Neural cell (in vitro differentiated cells): Measurements from ENCODE around the gene PCSK7. TPM values are rescaled to one million over a fixed set of nuclear protein-coding genes. Genes with fewer than 3 reads are reported as not detected.

ENCODE experiments used
- H2AFZ ChIP-seq: fragments of 200-600, 300-800 bp; sonication (generic), shearing (Covaris generic); 2 replicates; pipeline ENCODE4 v1.6.0; 2014; ENCODE audit warnings: low read depth, mild to moderate bottlenecking, antibody characterized with exemption, low read length, moderate library complexity
- H3F3A ChIP-seq: fragments of 200-600 bp; shearing (Covaris generic); 2 replicates; pipeline ENCODE4 v1.6.1; 2016; ENCODE audit warnings: mild to moderate bottlenecking, moderate library complexity, mixed read lengths, antibody characterized with exemption, low read length; ENCODE audit not compliant: insufficient read depth, poor library complexity, severe bottlenecking
- H3K27ac ChIP-seq: fragments of 200-600, 300-800 bp; sonication (generic), shearing (Covaris generic); 2 replicates; pipeline ENCODE4 v1.5.1; 2014; ENCODE audit warnings: mild to moderate bottlenecking, low read length, moderate library complexity
- H3K27me3 ChIP-seq: fragments of 300-800, 200-600 bp; sonication (generic), shearing (Covaris generic); 2 replicates; pipeline ENCODE4 v1.6.0; 2014; ENCODE audit warnings: mild to moderate bottlenecking, low read depth, low read length, moderate library complexity; ENCODE audit not compliant: insufficient read depth
- H3K36me3 ChIP-seq: fragments of 300-800, 200-600 bp; sonication (generic), shearing (Covaris generic); 2 replicates; pipeline ENCODE4 v1.5.1; 2014; ENCODE audit warnings: mild to moderate bottlenecking, antibody characterized with exemption, low read length, moderate library complexity; ENCODE audit not compliant: insufficient read depth
- H3K4me2 ChIP-seq: fragments of 300-800, 200-600 bp; sonication (generic), shearing (Covaris generic); 2 replicates; pipeline ENCODE4 v1.6.0; 2014; ENCODE audit warnings: mild to moderate bottlenecking, low read length
- H3K4me3 ChIP-seq: fragments of 300-800, 200-600 bp; sonication (generic), shearing (Covaris generic); 2 replicates; pipeline ENCODE4 v1.5.1; 2014; ENCODE audit warnings: mild to moderate bottlenecking, low read length, moderate library complexity
- H3K79me2 ChIP-seq: fragments of 200-600 bp; shearing (Covaris generic); replicated peaks from 2 replicates; pipeline ENCODE4 v1.6.0; 2014; ENCODE audit warnings: mild to moderate bottlenecking, low read length, moderate library complexity; ENCODE audit not compliant: insufficient read depth
- H3K9ac ChIP-seq: fragments of 300-800, 200-600 bp; sonication (generic), shearing (Covaris generic); 2 replicates; pipeline ENCODE4 v1.6.1; 2016; ENCODE audit warnings: mild to moderate bottlenecking, low read length, mixed read lengths
- H3K9me2 ChIP-seq: fragments of 200-600 bp; shearing (Covaris generic); 2 replicates; pipeline ENCODE4 v1.6.1; 2016; ENCODE audit warnings: mild to moderate bottlenecking, low read length, mixed read lengths; ENCODE audit not compliant: insufficient read depth
- H3K9me3 ChIP-seq: fragments of 200-600, 300-800 bp; sonication (generic), shearing (Covaris generic); 2 replicates; pipeline ENCODE4 v1.6.1; 2016; ENCODE audit warnings: mild to moderate bottlenecking, mixed run types, low read length, moderate library complexity, mixed read lengths
- H4K20me1 ChIP-seq: fragments of 200-600 bp; shearing (Covaris generic); 2 replicates; pipeline ENCODE4 v1.6.1; 2016; ENCODE audit warnings: mild to moderate bottlenecking, mixed run types; ENCODE audit not compliant: insufficient read depth
- EP300 ChIP-seq: fragments of 450-650 bp; conservative IDR thresholded peaks from 2 replicates; pipeline ENCODE4 v1.6.1; 2014; ENCODE audit warnings: antibody characterized with exemption, mild to moderate bottlenecking, moderate library complexity; ENCODE audit not compliant: poor library complexity, severe bottlenecking
- EZH2 ChIP-seq: fragments of 200-600, 300-800 bp; shearing (Covaris generic), sonication (generic); IDR thresholded peaks from 2 replicates; pipeline ENCODE4 v1.6.1; 2014; ENCODE audit warnings: antibody characterized with exemption, low read length, borderline replicate concordance, mild to moderate bottlenecking; ENCODE audit not compliant: insufficient read depth, poor library complexity, severe bottlenecking
- MXI1 ChIP-seq: fragments of 450-650 bp; conservative IDR thresholded peaks from 2 replicates; pipeline ENCODE4 v1.6.1; 2014; ENCODE audit warnings: antibody characterized with exemption, mild to moderate bottlenecking; ENCODE audit not compliant: poor library complexity, severe bottlenecking
- POLR2AphosphoS5 ChIP-seq: IDR thresholded peaks from 2 replicates; pipeline ENCODE4 v1.6.1; 2012
- RAD21 ChIP-seq: fragments of 450-650 bp; conservative IDR thresholded peaks from 2 replicates; pipeline ENCODE4 v1.6.1; 2014; ENCODE audit warnings: antibody characterized with exemption, mild to moderate bottlenecking, moderate library complexity
- REST ChIP-seq: IDR thresholded peaks from 2 replicates; pipeline ENCODE4 v1.6.1; 2012; ENCODE audit warnings: borderline replicate concordance
- SMC3 ChIP-seq: fragments of 450-650 bp; conservative IDR thresholded peaks from 2 replicates; pipeline ENCODE4 v1.6.1; 2014; ENCODE audit warnings: antibody characterized with exemption, mild to moderate bottlenecking, moderate library complexity; ENCODE audit not compliant: poor library complexity
- TAF1 ChIP-seq: IDR thresholded peaks from 2 replicates; pipeline ENCODE4 v1.6.1; 2012; ENCODE audit warnings: low read depth
- polyA plus RNA-seq: library from polyadenylated mRNA; depleted of rRNA; stranded (reverse); fragments of >200 nt; gene quantifications from 2 replicates; pipeline ENCODE4 v1.2.3, GENCODE V29; 2014
- TF ChIP-seq, protein P1 (sequence below): fragments of 450-650 bp; IDR thresholded peaks from 2 replicates; pipeline ENCODE4 v1.5.1; 2014; ENCODE audit warnings: antibody characterized with exemption, mild to moderate bottlenecking, moderate library complexity; ENCODE audit not compliant: poor library complexity, severe bottlenecking

Gene PCSK7
- polyA plus RNA-seq, 1 donor from 2014 or later: 44.4 TPM

DNA sequence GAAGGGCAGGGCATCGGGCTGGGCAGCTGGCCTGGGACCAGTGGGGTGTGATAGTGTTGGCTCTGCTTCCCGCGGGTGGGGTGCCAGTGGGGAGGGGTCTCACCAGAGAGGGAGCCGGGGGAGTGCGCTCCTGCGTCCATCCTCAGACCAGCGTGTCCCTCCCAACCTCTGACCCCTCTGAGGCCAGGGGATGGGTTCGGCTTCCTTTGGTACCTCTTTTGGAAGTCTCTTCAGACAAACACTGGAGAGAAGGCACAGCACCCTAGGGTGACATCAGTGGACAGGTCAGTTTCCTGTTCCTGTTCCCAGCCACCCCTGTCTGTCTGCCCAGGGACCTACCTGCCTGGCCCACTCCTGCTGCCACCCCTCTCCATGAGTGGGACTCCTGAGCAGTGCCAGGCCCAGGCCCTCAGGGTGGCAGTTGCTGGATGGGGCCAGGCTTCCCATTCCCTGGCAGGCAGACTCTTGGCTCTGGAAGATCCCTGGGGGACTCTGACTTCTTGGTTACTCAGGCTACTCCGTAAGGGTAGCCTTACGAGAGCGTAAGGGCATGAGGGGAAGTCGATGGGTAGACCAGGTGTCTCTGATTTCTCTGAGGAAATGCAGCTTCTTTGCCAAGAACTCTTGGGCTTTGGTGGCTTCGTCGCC is 30.1 kb downstream of the PCSK7 start:
- Histone ChIP-seq H3K79me2 (no peaks in the 10 kb centered on the region), H3K4me3 (no peak overlapping the region), H2AFZ (no peak overlapping the region), H3F3A (no peaks in the 10 kb centered on the region), H3K9ac (no peak overlapping the region), H3K4me2 (no peak overlapping the region), H3K9me3 (no peaks in the 10 kb centered on the region), H4K20me1 (no peaks in the 10 kb centered on the region), H3K36me3 (no peaks in the 10 kb centered on the region), H3K9me2 (no peaks in the 10 kb centered on the region), H3K27ac (no peak overlapping the region), H3K27me3 (no peaks in the 10 kb centered on the region)
- no peak for TF ChIP-seq MXI1
- TF ChIP-seq EZH2: no peak
- no peak for TF ChIP-seq REST
- no peak for TF ChIP-seq SMC3
- no peak for TF ChIP-seq TAF1
- TF ChIP-seq RAD21: no peak
- TF ChIP-seq EP300: no peak
- TF ChIP-seq, protein P1, sequence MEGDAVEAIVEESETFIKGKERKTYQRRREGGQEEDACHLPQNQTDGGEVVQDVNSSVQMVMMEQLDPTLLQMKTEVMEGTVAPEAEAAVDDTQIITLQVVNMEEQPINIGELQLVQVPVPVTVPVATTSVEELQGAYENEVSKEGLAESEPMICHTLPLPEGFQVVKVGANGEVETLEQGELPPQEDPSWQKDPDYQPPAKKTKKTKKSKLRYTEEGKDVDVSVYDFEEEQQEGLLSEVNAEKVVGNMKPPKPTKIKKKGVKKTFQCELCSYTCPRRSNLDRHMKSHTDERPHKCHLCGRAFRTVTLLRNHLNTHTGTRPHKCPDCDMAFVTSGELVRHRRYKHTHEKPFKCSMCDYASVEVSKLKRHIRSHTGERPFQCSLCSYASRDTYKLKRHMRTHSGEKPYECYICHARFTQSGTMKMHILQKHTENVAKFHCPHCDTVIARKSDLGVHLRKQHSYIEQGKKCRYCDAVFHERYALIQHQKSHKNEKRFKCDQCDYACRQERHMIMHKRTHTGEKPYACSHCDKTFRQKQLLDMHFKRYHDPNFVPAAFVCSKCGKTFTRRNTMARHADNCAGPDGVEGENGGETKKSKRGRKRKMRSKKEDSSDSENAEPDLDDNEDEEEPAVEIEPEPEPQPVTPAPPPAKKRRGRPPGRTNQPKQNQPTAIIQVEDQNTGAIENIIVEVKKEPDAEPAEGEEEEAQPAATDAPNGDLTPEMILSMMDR: no peak
- no peak for TF ChIP-seq POLR2AphosphoS5

- Histone ChIP-seq H3K27ac (no peak overlapping the region), H3K36me3 (no peaks in the 10 kb centered on the region), H3K9ac (no peak overlapping the region), H3K9me3 (no peaks in the 10 kb centered on the region), H3K4me3 (no peak overlapping the region), H2AFZ (no peak overlapping the region), H4K20me1 (no peaks in the 10 kb centered on the region), H3K27me3 (no peaks in the 10 kb centered on the region), H3F3A (no peaks in the 10 kb centered on the region), H3K79me2 (no peaks in the 10 kb centered on the region), H3K4me2 (no peak overlapping the region), H3K9me2 (no peaks in the 10 kb centered on the region)
- TF ChIP-seq EP300 (no peak), RAD21 (no peak), EZH2 (no peak), TAF1 (no peak), SMC3 (no peak), MXI1 (no peak), POLR2AphosphoS5 (no peak), REST (no peak)
- TF ChIP-seq, protein P1: no peak
Observed at GRCh38 chr11:117200813-117201657, 30.8 kb downstream of the PCSK7 start.
